HG02840 (cell line): Measurements from ENCODE around the gene IGFBP3.

Experiments
- ATAC-seq: cut with Tn5 transposase; IDR thresholded peaks from one replicate; pipeline ENCODE4 v1.9.1; 2021; ENCODE audit warnings: mild to moderate bottlenecking, moderate library complexity, moderate number of reproducible peaks; ENCODE audit not compliant: unreplicated experiment, low FRiP score

The IGFBP3 gene

GRCh38 chr7:45893996-45894664, 26.9 kb downstream of the IGFBP3 start:
- no peak for ATAC-seq

- ATAC-seq, result no peak
Measured at GRCh38 chr7:45893374-45893995, 27.6 kb downstream of the IGFBP3 start.

- no peak for ATAC-seq
Measured at GRCh38 chr7:45892407-45893035, 28.6 kb downstream of the IGFBP3 start.

GRCh38 chr7:45891462-45892402, 29.3 kb downstream of the IGFBP3 start:
- ATAC-seq, result no peak

- no peak for ATAC-seq
Measured at GRCh38 chr7:45890902-45891461, 30.1 kb downstream of the IGFBP3 start.

- ATAC-seq, result no peak
Measured at GRCh38 chr7:45890125-45890901, 30.8 kb downstream of the IGFBP3 start.

GRCh38 chr7:45889367-45890067, 31.6 kb downstream of the IGFBP3 start:
- no peak for ATAC-seq

- no peak for ATAC-seq
Measured at GRCh38 chr7:45888993-45889366, 32.1 kb downstream of the IGFBP3 start.

- ATAC-seq, result no peak
Measured at GRCh38 chr7:45888185-45888992, 32.7 kb downstream of the IGFBP3 start, which contains the start of gene IGFBP1. Gene IGFBP1 (plus strand): TSS chr7:45888488. CDS start chr7:45888653, 165 bp downstream.

GRCh38 chr7:45886931-45887667, 34.0 kb downstream of the IGFBP3 start:
- no peak for ATAC-seq

GRCh38 chr7:45885264-45885882, 35.7 kb downstream of the IGFBP3 start:
- ATAC-seq, result no peak

GRCh38 chr7:45884136-45884535, 36.9 kb downstream of the IGFBP3 start:
- no peak for ATAC-seq

GRCh38 chr7:45882465-45882810, 38.6 kb downstream of the IGFBP3 start:
- no peak for ATAC-seq

- no peak for ATAC-seq
Measured at GRCh38 chr7:45881759-45882464, 39.2 kb downstream of the IGFBP3 start.

GRCh38 chr7:45881280-45881758, 39.8 kb downstream of the IGFBP3 start:
- no peak for ATAC-seq

- ATAC-seq, result no peak
Measured at GRCh38 chr7:45880433-45880860, 40.6 kb downstream of the IGFBP3 start.
